ENCODE measurements around the gene LRCOL1. TPM values are rescaled to one million over a fixed set of nuclear protein-coding genes. Genes with fewer than 3 reads are reported as not detected.

Gene LRCOL1
- total RNA-seq, 2 donors from 2014 or later, result 0.68 TPM; not detected in 1

GRCh38 chr12:132648616-132649225 lies 38.3 kb upstream of the LRCOL1 start:
- intact Hi-C loops (cut with DNase I), result no loop called here
- no peaks in the 10 kb centered on the region for H3K9me3 ChIP-seq
- H3K36me3 ChIP-seq, result peaks cover 0 to 6% of the 10 kb centered on the region in 2 donors
- WGBS, result 87% methylated on average over 19 of the region's 24 CpGs
- no peak for DNase-seq (ENCODE audit: low spot score)
- no peak overlapping the region for H3K4me3 ChIP-seq
- TF ChIP-seq POLR2A (IDR thresholded peaks at IDR 0.05) (no peak), POLR2AphosphoS5 (IDR thresholded peaks at IDR 0.05) (no peak), CTCF (IDR thresholded peaks at IDR 0.05) (no peak)
- no peaks in the 10 kb centered on the region for H3K27me3 ChIP-seq (replicated peaks; ENCODE audit: insufficient read depth)
- no peak overlapping the region for H3K27ac ChIP-seq
- no peaks in the 10 kb centered on the region for H3K4me1 ChIP-seq (replicated peaks)

GRCh38 chr12:132647858-132648257 lies 37.5 kb upstream of the LRCOL1 start:
- intact Hi-C loops (cut with DNase I), result no loop called here
- H3K27ac ChIP-seq, result no peak overlapping the region
- H3K36me3 ChIP-seq, result peaks cover 0 to 10% of the 10 kb centered on the region in 2 donors
- 94% methylated on average over 10 of the region's 10 CpGs for WGBS
- H3K27me3 ChIP-seq (replicated peaks; ENCODE audit: insufficient read depth), result no peaks in the 10 kb centered on the region
- no peak for TF ChIP-seq POLR2AphosphoS5 (IDR thresholded peaks at IDR 0.05)
- no peak for TF ChIP-seq POLR2A (IDR thresholded peaks at IDR 0.05)
- no peak for TF ChIP-seq CTCF (IDR thresholded peaks at IDR 0.05)
- H3K4me1 ChIP-seq (replicated peaks), result no peaks in the 10 kb centered on the region
- H3K9me3 ChIP-seq, result no peaks in the 10 kb centered on the region
- no peak overlapping the region for H3K4me3 ChIP-seq
- DNase-seq (ENCODE audit: low spot score), result no peak

- Histone ChIP-seq H3K36me3 (peaks cover 0 to 19% of the 10 kb centered on the region in 2 donors), H3K4me3 (no peak overlapping the region), H3K27ac (no peak overlapping the region), H3K4me1 (replicated peaks) (no peaks in the 10 kb centered on the region), H3K9me3 (no peaks in the 10 kb centered on the region), H3K27me3 (replicated peaks; ENCODE audit: insufficient read depth) (no peaks in the 10 kb centered on the region)
- WGBS, result 92% methylated on average over 7 of the region's 7 CpGs
- no peak for DNase-seq (ENCODE audit: low spot score)
- intact Hi-C loops (cut with DNase I), result no loop called here
- TF ChIP-seq POLR2AphosphoS5 (IDR thresholded peaks at IDR 0.05), result no peak
- no peak for TF ChIP-seq CTCF (IDR thresholded peaks at IDR 0.05)
- TF ChIP-seq POLR2A (IDR thresholded peaks at IDR 0.05), result no peak
These were observed 36.5 kb upstream of the LRCOL1 start for GRCh38 chr12:132646850-132647249.

GRCh38 chr12:132642846-132643835 lies 32.8 kb upstream of the LRCOL1 start:
- no peak overlapping the region for H3K27ac ChIP-seq
- 92% methylated on average over 29 of the region's 30 CpGs for WGBS
- no peak overlapping the region for H3K4me3 ChIP-seq
- no peaks in the 10 kb centered on the region for H3K9me3 ChIP-seq
- H3K27me3 ChIP-seq (replicated peaks; ENCODE audit: insufficient read depth), result no peaks in the 10 kb centered on the region
- intact Hi-C loops (cut with DNase I), result no loop called here
- DNase-seq (ENCODE audit: low spot score), result no peak
- H3K36me3 ChIP-seq, result peaks cover 0 to 14% of the 10 kb centered on the region in 2 donors
- TF ChIP-seq POLR2AphosphoS5 (IDR thresholded peaks at IDR 0.05), result no peak
- no peak for TF ChIP-seq POLR2A (IDR thresholded peaks at IDR 0.05)
- no peak for TF ChIP-seq CTCF (IDR thresholded peaks at IDR 0.05)
- H3K4me1 ChIP-seq (replicated peaks), result no peaks in the 10 kb centered on the region

Data from prostate gland (tissue), 2 donors.